Adrenal gland (tissue), 5 donors: ENCODE results near the gene DEFB124.

Experiments
- CTCF ChIP-seq, 6 experiments: fragments of 450-650 bp in 4 of 6; fragments of 200-600 bp in 2 of 6; sonication (generic) in 1 of 6; IDR thresholded peaks; 1 replicate in 5 of 6; 2 replicates in 1 of 6; pipeline versions ENCODE4 v1.5.1 to v1.8.0; 2016 to 2021; ENCODE audit warnings: antibody characterized with exemption in 6 of 6, mild to moderate bottlenecking in 2 of 6, moderate library complexity in 1 of 6
- POLR2A ChIP-seq, 2 donors: fragments of 450-650 bp; IDR thresholded peaks; one replicate each; pipeline ENCODE4 v1.6.1; 2017; ENCODE audit warnings: antibody characterized with exemption in 2 of 2, mild to moderate bottlenecking in 2 of 2, moderate library complexity in 1 of 2
- donor health status: DM: no; HTN: no; CAD: no.

- TF ChIP-seq POLR2A (IDR thresholded peaks at IDR 0.05) (no peak), CTCF (IDR thresholded peaks at IDR 0.05) (no peak)
Observed at GRCh38 chr20:31500527-31500926, 25.6 kb upstream of the DEFB124 start.
